ENCODE data around the gene SOCS3. TPM values are rescaled to one million over a fixed set of nuclear protein-coding genes. Genes with fewer than 3 reads are reported as not detected.
A peak's percentile ranks its signal among the peaks of the same experiment; 100 is the strongest.

Gene SOCS3
- total RNA-seq, 1 experiment from 2014 or later = 21.7 TPM

- ChIA-PET POLR2A (ENCODE audit: unreplicated experiment) (interaction anchor here (0.5 to 1.1 kb wide), 7 partner anchors 8 to 329 kb away, joined by 3 to 5 read pairs (median 4); no protein-coding TSS in a partner anchor), CTCF (interaction anchor here (0.6 to 1.3 kb wide), 4 partner anchors 12 to 175 kb away, joined by 3 to 16 read pairs (median 4); no protein-coding TSS in a partner anchor)
- Histone ChIP-seq H3K27me3 (ENCODE audit: insufficient read depth, low read depth) (no peaks in the 10 kb centered on the region), H3K9me3 (ENCODE audit: insufficient read depth, low read depth) (no peaks in the 10 kb centered on the region), H2AFZ (no peak overlapping the region), H3K9me2 (ENCODE audit: insufficient read depth) (no peaks in the 10 kb centered on the region), H3F3A (ENCODE audit: insufficient read depth, low read depth) (peaks cover 22% of the 10 kb centered on the region; the same call in 1 of the 2 replicates), H3K36me3 (ENCODE audit: low read depth) (no peaks in the 10 kb centered on the region), H3K27ac (peak overlapping the region; percentile 95), H3K4me1 (replicated peaks; ENCODE audit: insufficient read depth) (peaks cover 39% of the 10 kb centered on the region), H3K79me2 (ENCODE audit: low read depth) (0 out of 2 replicates have a peak, but pooled peaks cover 3% of the 10 kb centered on the region), H3K4me2 (peak overlapping the region; percentile 88), H3K4me3 (peak overlapping the region; percentile 55; the same call in 1 of the 2 replicates), H4K20me1 (ENCODE audit: insufficient read depth) (no peaks in the 10 kb centered on the region)
- DNase-seq = peak in 1 of 2 experiments; percentile 78
- intact Hi-C loops (cut with micrococcal nuclease; ENCODE audit: unreplicated experiment) = loop anchor here (1.0 to 10.0 kb wide), 3 partner anchors 17 to 1582 kb away; partner anchors contain the start of genes MFSD11, SOCS3 and SRSF2
- TF ChIP-seq EZH2 (IDR thresholded peaks at IDR 0.05; ENCODE audit: low read depth) (no peak), CTCF (conservative IDR thresholded peaks at IDR 0.05) (no peak)
- BruUV-seq (replicated peaks) = no TSS peak
Observed at GRCh38 chr17:78316867-78317789, 42.7 kb downstream of the SOCS3 start.

GRCh38 chr17:78316115-78316866, 43.6 kb downstream of the SOCS3 start:
- Histone ChIP-seq H3K9me3 (ENCODE audit: insufficient read depth, low read depth) (no peaks in the 10 kb centered on the region), H3K36me3 (ENCODE audit: low read depth) (no peaks in the 10 kb centered on the region), H3K4me2 (peak overlapping the region; percentile 88), H4K20me1 (ENCODE audit: insufficient read depth) (no peaks in the 10 kb centered on the region), H3K27me3 (ENCODE audit: insufficient read depth, low read depth) (no peaks in the 10 kb centered on the region), H3K9me2 (ENCODE audit: insufficient read depth) (no peaks in the 10 kb centered on the region), H3K79me2 (ENCODE audit: low read depth) (0 out of 2 replicates have a peak, but pooled peaks cover 3% of the 10 kb centered on the region), H3F3A (ENCODE audit: insufficient read depth, low read depth) (peaks cover 22% of the 10 kb centered on the region; the same call in 1 of the 2 replicates), H3K4me3 (peak overlapping the region; percentile 55; the same call in 1 of the 2 replicates), H2AFZ (peak overlapping the region; percentile 85), H3K4me1 (replicated peaks; ENCODE audit: insufficient read depth) (peaks cover 39% of the 10 kb centered on the region), H3K27ac (peak overlapping the region; percentile 95)
- intact Hi-C loops (cut with micrococcal nuclease; ENCODE audit: unreplicated experiment) = loop anchor here (10.0 kb wide), 1 partner anchor 1581 kb away; the partner anchor contains the start of genes MFSD11 and SRSF2
- DNase-seq = no peak
- TF ChIP-seq EZH2 (IDR thresholded peaks at IDR 0.05; ENCODE audit: low read depth) (no peak), CTCF (conservative IDR thresholded peaks at IDR 0.05) (no peak)
- POLR2A ChIA-PET (ENCODE audit: unreplicated experiment) = interaction anchor here (0.5 to 0.8 kb wide), 6 partner anchors 9 to 330 kb away, joined by 3 to 5 read pairs (median 4); no protein-coding TSS in a partner anchor
- TSS peak; percentile 90 for BruUV-seq (replicated peaks)
- CTCF ChIA-PET = interaction anchor here (1.0 to 1.1 kb wide), 2 partner anchors 18 to 65 kb away, joined by 3 to 15 read pairs; no protein-coding TSS in a partner anchor
